H54 (cell line): Measurements from ENCODE around the gene KIF9.
A peak's percentile ranks its signal among the peaks of the same experiment; 100 is the strongest.
"Not testable (repeated sequence)": the region's sequence is repeated elsewhere in the genome, so short reads cannot be mapped to it uniquely, and the experiment has no call there.

Source experiments
- DNase-seq: peaks from one replicate; pipeline ENCODE4 v3.0.0; 2011; ENCODE audit warnings: low spot score, mixed read lengths; ENCODE audit not compliant: insufficient read length
- FAIRE-seq: peaks from 3 replicates; lab custom pipeline; 2011; peaks lifted over from hg19 to GRCh38; lab: Jason Lieb, UNC
- POLR2A ChIP-seq: IDR thresholded peaks from 2 replicates; pipeline ENCODE4 v1.6.1; 2011; ENCODE audit warnings: low read depth, mild to moderate bottlenecking, low read length

The KIF9 gene

GRCh38 chr3:47251689-47252088, 30.9 kb downstream of the KIF9 start:
- TF ChIP-seq POLR2A: no peak
- DNase-seq (no peak), FAIRE-seq (no peak)

- not testable (repeated sequence) for FAIRE-seq, DNase-seq
These were observed 31.5 kb downstream of the KIF9 start for GRCh38 chr3:47251085-47251484.

GRCh38 chr3:47250309-47251060, 32.1 kb downstream of the KIF9 start:
- DNase-seq (peak; percentile 43), FAIRE-seq (no peak)
- no peak for TF ChIP-seq POLR2A

GRCh38 chr3:47247131-47248064, 35.2 kb downstream of the KIF9 start:
- TF ChIP-seq POLR2A: no peak
- DNase-seq (no peak), FAIRE-seq (no peak)

GRCh38 chr3:47245271-47245670, 37.3 kb downstream of the KIF9 start:
- no peak for FAIRE-seq
- TF ChIP-seq POLR2A: no peak
- DNase-seq: no peak

- no peak for FAIRE-seq
- TF ChIP-seq POLR2A: no peak
- DNase-seq: no peak
These were observed 38.0 kb downstream of the KIF9 start for GRCh38 chr3:47244531-47245100.

- no peak for DNase-seq
- no peak for TF ChIP-seq POLR2A
- FAIRE-seq: no peak
These were observed 39.0 kb downstream of the KIF9 start for GRCh38 chr3:47243419-47244147.

DNA sequence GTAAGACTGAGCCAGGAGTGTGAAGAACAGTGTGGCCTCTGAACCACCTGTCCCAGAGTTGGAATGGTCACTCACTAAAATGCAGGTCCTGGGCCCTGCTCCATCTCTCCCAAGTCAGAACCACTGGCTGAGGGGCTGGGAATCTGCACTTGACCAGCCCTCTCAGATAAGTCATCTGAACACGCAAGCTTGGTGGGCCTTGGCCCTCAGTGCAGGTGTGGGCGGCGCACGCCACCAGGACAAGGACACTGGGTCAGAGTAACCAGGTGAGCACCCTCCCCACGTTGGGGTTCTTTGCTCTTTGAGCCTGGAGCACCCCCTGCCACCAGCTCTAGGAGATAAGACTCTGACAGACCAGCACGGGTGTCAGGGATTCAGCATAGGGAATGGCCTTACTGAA, 42.7 kb downstream of the KIF9 start:
- TF ChIP-seq POLR2A: no peak
- no peak for FAIRE-seq

DNA sequence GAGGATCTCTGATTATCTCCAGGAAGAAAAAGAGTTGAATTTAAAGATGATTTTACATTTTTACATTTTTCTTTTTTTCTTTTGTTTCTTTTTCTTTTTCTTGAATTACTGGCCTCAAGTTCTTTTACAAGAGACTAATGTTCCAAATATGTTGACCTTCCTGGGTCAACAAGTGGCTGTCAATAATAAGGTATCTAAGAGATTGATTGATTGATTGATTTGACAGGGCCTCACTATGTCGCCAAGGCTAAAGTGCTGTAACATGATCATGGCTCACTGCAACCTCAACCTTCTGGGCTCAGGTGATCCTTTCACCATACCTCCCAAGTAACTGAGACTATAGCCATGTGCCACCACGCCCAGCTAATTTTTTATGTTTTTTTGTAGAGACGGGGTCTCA, 44.6 kb downstream of the KIF9 start:
- no peak for TF ChIP-seq POLR2A
- DNase-seq: no peak
- FAIRE-seq: no peak

More for the DNA sequence above, 42.7 kb downstream of the KIF9 start:
- DNase-seq: no peak

DNA sequence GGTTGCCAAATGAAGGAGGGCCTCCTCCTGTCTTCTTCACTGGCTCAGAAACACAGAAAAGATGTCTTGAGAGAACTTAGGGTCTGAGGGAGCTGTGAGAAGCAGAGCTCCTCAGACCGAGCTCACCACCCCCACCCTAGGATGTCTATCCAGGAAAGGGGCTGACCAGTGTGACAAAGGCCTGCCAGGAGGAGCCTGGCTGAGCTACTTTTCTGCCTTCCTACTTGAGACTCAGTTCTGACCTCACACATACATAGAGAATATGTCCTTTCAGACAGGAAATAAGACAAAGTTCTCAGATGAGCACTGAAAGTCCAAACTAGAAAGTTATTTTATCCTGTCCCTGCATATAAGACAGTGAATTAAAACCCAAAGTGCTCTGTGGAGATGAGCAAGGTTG, 54.5 kb downstream of the KIF9 start:
- FAIRE-seq (no peak), DNase-seq (no peak)
- TF ChIP-seq POLR2A: no peak

GRCh38 chr3:47227678-47228077, 54.9 kb downstream of the KIF9 start:
- DNase-seq: no peak
- no peak for FAIRE-seq
- TF ChIP-seq POLR2A: no peak

DNA sequence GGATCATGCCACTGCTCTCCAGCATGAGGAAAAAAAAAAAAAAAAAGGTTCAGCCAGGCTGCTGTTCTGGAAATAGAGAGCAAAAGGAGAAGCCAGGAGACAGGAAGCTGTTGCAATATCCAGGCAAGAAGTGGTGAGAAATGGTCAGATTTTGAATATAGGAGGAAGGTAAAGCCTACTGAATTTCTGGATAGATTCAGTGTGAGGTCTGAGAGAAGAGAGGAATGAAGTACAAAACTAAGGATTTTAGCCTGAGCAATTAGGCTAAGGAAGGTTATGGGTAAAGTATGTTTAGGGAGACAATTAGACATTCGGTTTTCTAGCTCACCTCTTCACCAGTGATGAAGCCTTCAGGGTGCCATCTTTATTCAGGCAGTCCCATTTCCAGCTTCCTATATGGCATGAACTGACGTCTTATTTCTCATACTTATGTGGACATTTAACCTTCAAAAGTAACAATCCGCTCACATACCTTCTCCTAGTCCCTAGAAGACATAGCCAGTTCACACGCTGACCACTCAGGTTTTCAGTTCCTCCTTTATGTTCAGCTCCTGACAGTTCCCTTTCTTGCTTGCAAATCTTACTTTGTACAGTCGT, 57.2 kb downstream of the KIF9 start:
- TF ChIP-seq POLR2A: no peak
- FAIRE-seq: no peak
- DNase-seq: no peak

- DNase-seq (no peak), FAIRE-seq (no peak)
- TF ChIP-seq POLR2A: no peak
These were observed 58.8 kb downstream of the KIF9 start for GRCh38 chr3:47223755-47224154.
